Measurements from ENCODE around the gene GNB1L.

DNA sequence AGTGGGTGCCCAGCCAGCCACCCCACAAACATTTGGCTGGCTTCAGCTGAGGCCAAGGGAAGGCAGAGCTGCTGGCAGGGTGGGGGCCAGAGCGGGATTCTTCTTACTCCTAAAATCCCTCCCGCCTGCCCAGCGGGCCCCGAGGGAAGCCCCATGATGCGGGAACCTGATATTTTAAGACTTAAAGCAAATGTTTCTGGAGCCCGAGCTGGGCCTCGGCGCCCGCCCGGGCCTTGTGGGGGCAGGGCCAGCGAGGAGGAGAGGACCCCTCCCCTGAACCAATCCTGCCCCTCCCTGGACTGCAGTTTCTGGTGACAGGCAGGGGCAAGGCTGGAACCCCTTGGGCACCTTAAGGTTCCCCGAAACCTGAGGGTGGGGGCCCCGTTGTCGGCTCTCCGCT, 114.1 kb downstream of the GNB1L start:
- no peak for TF ChIP-seq SMC3 (IDR thresholded peaks at IDR 0.05; ENCODE audit: borderline replicate concordance, low read length)
- TF ChIP-seq MYC (IDR thresholded peaks at IDR 0.05; ENCODE audit: insufficient read depth, insufficient read length, insufficient replicate concordance, low read length, severe bottlenecking): no peak
- TF ChIP-seq REST (IDR thresholded peaks at IDR 0.05; ENCODE audit: low read depth, low read length): no peak
- TF ChIP-seq, protein P1, sequence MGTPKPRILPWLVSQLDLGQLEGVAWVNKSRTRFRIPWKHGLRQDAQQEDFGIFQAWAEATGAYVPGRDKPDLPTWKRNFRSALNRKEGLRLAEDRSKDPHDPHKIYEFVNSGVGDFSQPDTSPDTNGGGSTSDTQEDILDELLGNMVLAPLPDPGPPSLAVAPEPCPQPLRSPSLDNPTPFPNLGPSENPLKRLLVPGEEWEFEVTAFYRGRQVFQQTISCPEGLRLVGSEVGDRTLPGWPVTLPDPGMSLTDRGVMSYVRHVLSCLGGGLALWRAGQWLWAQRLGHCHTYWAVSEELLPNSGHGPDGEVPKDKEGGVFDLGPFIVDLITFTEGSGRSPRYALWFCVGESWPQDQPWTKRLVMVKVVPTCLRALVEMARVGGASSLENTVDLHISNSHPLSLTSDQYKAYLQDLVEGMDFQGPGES (IDR thresholded peaks at IDR 0.05): no peak
- TF ChIP-seq EZH2 (IDR thresholded peaks at IDR 0.05; ENCODE audit: borderline replicate concordance, control insufficient read depth, low read depth, low read length): no peak
- no peak for TF ChIP-seq ZNF207 (IDR thresholded peaks at IDR 0.05; ENCODE audit: borderline replicate concordance)
- no peak for TF ChIP-seq MXI1 (IDR thresholded peaks at IDR 0.05; ENCODE audit: low read depth, low read length)
- TF ChIP-seq, protein P2, sequence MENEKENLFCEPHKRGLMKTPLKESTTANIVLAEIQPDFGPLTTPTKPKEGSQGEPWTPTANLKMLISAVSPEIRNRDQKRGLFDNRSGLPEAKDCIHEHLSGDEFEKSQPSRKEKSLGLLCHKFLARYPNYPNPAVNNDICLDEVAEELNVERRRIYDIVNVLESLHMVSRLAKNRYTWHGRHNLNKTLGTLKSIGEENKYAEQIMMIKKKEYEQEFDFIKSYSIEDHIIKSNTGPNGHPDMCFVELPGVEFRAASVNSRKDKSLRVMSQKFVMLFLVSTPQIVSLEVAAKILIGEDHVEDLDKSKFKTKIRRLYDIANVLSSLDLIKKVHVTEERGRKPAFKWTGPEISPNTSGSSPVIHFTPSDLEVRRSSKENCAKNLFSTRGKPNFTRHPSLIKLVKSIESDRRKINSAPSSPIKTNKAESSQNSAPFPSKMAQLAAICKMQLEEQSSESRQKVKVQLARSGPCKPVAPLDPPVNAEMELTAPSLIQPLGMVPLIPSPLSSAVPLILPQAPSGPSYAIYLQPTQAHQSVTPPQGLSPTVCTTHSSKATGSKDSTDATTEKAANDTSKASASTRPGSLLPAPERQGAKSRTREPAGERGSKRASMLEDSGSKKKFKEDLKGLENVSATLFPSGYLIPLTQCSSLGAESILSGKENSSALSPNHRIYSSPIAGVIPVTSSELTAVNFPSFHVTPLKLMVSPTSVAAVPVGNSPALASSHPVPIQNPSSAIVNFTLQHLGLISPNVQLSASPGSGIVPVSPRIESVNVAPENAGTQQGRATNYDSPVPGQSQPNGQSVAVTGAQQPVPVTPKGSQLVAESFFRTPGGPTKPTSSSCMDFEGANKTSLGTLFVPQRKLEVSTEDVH (IDR thresholded peaks at IDR 0.05; ENCODE audit: low read depth, partially characterized antibody): no peak
- TF ChIP-seq ZNF384 (IDR thresholded peaks at IDR 0.05; ENCODE audit: borderline replicate concordance, low read depth, low read length): no peak
- no peak for TF ChIP-seq TBL1XR1 (IDR thresholded peaks at IDR 0.05; ENCODE audit: low read depth, low read length)

Measured in GM12878 (cell line).